ENCODE results near the gene TUFM.
"Not testable (repeated sequence)": the region's sequence is repeated elsewhere in the genome, so short reads cannot be mapped to it uniquely, and the experiment has no call there.

Gene TUFM

DNA sequence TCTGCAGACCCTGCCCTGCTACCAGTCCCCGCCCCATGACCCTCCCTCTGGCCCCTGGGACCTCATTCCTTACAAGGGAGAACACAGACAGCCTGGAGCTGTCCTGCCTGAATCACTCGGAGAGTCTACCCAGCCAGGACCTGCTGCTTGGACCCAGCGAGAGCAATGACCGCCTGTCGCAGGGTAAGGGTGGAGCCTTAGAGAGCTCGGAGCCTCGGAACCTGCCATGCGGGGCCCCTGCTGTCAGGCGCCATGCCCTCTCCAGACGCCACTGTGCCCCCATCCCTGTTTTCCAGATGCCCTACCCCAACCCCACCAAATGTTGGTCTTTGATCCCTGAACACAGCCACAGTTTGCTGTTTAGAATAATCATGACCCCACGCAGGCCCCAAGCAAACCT, 23.1 kb upstream of the TUFM start:
- Histone ChIP-seq H3K4me3 (ENCODE audit: low read length) (no peak overlapping the region), H3K9ac (ENCODE audit: low read length) (no peak overlapping the region), H3K4me1 (ENCODE audit: low read length) (peaks cover 11% of the 10 kb centered on the region), H3K79me2 (ENCODE audit: low read length) (peaks cover 17% of the 10 kb centered on the region), H3K4me2 (ENCODE audit: low read length) (no peak overlapping the region), H4K20me1 (ENCODE audit: insufficient read depth, low read length) (peaks cover 5% of the 10 kb centered on the region), H3K9me3 (ENCODE audit: insufficient read depth, low read length) (no peaks in the 10 kb centered on the region), H2AFZ (ENCODE audit: low read depth, low read length) (no peak overlapping the region), H3K27ac (ENCODE audit: low read length) (no peak overlapping the region), H3K27me3 (ENCODE audit: low read depth, low read length) (no peaks in the 10 kb centered on the region), H3K36me3 (replicated peaks; ENCODE audit: low read depth, low read length) (peaks cover 8% of the 10 kb centered on the region)
- TF ChIP-seq CTCF (IDR thresholded peaks at IDR 0.05; ENCODE audit: low read depth, low read length) (no peak), EZH2phosphoT487 (IDR thresholded peaks at IDR 0.05; ENCODE audit: low read depth) (no peak)

DNA sequence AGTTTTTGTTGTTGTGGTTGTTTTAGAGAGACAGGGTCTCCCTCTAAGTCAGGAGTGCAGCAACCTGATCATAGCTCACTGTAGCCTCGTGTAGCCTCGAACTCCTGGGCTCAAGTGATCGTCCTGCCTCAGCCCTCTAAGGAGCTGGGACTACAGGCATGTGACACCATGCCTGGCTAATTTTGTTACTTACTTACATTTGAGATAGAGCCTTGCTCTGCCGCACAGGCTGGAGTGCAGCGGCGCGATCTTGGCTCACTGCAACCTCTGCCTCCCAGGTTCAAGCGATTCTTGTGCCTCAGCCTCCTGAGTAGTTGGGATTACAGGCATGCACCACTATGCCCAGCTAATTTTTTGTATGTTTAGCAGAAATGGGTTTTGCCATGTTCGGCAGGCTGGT, 21.5 kb upstream of the TUFM start:
- Histone ChIP-seq H3K79me2 (ENCODE audit: low read length) (peaks cover 28% of the 10 kb centered on the region), H3K4me1 (ENCODE audit: low read length) (peaks cover 11% of the 10 kb centered on the region)
- not testable (repeated sequence) for H3K4me2 ChIP-seq (ENCODE audit: low read length); H4K20me1 ChIP-seq (ENCODE audit: insufficient read depth, low read length); H2AFZ ChIP-seq (ENCODE audit: low read depth, low read length); H3K36me3 ChIP-seq (replicated peaks; ENCODE audit: low read depth, low read length); H3K9me3 ChIP-seq (ENCODE audit: insufficient read depth, low read length); H3K27ac ChIP-seq (ENCODE audit: low read length); H3K4me3 ChIP-seq (ENCODE audit: low read length); H3K27me3 ChIP-seq (ENCODE audit: low read depth, low read length); H3K9ac ChIP-seq (ENCODE audit: low read length)

DNA sequence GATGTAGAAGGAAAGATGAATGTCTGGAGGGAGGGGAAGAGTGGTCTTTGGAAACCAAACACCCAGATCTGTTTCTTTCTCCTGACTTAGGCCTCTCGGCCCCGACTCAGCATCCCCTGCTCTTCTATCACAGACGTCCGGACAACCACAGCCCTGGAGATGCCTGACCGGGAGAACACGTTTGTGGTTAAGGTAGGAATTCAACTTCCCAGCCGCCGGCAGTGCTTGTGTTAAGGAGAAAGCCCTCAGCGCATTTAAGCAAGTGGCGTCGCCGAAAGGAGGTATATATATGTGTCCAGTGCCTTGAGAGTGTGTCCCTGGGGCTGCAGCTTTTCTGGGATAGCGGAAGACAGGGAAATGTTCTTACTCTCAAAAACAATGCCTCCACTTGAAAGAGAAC, 21.1 kb upstream of the TUFM start:
- Histone ChIP-seq H3K27ac (ENCODE audit: low read length) (no peak overlapping the region), H2AFZ (ENCODE audit: low read depth, low read length) (no peak overlapping the region), H3K4me2 (ENCODE audit: low read length) (no peak overlapping the region), H3K36me3 (replicated peaks; ENCODE audit: low read depth, low read length) (peaks cover 3% of the 10 kb centered on the region), H3K79me2 (ENCODE audit: low read length) (peaks cover 32% of the 10 kb centered on the region), H3K4me3 (ENCODE audit: low read length) (no peak overlapping the region), H3K9ac (ENCODE audit: low read length) (no peak overlapping the region), H3K27me3 (ENCODE audit: low read depth, low read length) (no peaks in the 10 kb centered on the region), H3K4me1 (ENCODE audit: low read length) (peaks cover 11% of the 10 kb centered on the region), H4K20me1 (ENCODE audit: insufficient read depth, low read length) (peaks cover 5% of the 10 kb centered on the region), H3K9me3 (ENCODE audit: insufficient read depth, low read length) (no peaks in the 10 kb centered on the region)
- TF ChIP-seq CTCF (IDR thresholded peaks at IDR 0.05; ENCODE audit: low read depth, low read length) (no peak), EZH2phosphoT487 (IDR thresholded peaks at IDR 0.05; ENCODE audit: low read depth) (no peak)

DNA sequence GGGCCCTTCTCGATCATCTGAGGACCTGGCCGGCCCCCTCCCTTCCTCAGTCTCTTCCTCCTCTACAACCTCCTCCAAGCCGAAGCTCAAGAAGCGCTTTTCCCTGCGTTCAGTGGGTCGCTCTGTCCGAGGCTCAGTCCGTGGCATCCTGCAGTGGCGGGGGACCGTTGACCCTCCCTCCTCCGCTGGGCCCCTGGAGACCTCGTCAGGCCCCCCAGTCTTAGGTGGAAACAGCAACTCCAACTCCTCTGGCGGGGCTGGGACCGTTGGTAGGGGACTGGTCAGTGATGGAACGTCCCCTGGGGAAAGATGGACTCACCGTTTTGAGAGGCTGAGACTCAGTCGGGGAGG, 20.3 kb upstream of the TUFM start:
- Histone ChIP-seq H4K20me1 (ENCODE audit: insufficient read depth, low read length) (peaks cover 5% of the 10 kb centered on the region), H2AFZ (ENCODE audit: low read depth, low read length) (no peak overlapping the region), H3K4me3 (ENCODE audit: low read length) (no peak overlapping the region), H3K9ac (ENCODE audit: low read length) (no peak overlapping the region), H3K4me1 (ENCODE audit: low read length) (peaks cover 15% of the 10 kb centered on the region), H3K79me2 (ENCODE audit: low read length) (peaks cover 36% of the 10 kb centered on the region), H3K4me2 (ENCODE audit: low read length) (no peak overlapping the region), H3K27me3 (ENCODE audit: low read depth, low read length) (no peaks in the 10 kb centered on the region), H3K36me3 (replicated peaks; ENCODE audit: low read depth, low read length) (peaks cover 3% of the 10 kb centered on the region), H3K9me3 (ENCODE audit: insufficient read depth, low read length) (no peaks in the 10 kb centered on the region), H3K27ac (ENCODE audit: low read length) (no peak overlapping the region)
- TF ChIP-seq CTCF (IDR thresholded peaks at IDR 0.05; ENCODE audit: low read depth, low read length), result no peak
- TF ChIP-seq EZH2phosphoT487 (IDR thresholded peaks at IDR 0.05; ENCODE audit: low read depth), result no peak

Measured in OCI-LY3 (cell line).